DMS53 treated with DMSO at 0.1 percent for 48 hours (cell line): ENCODE results near the gene SOX13.
"Not testable (repeated sequence)": the region's sequence is repeated elsewhere in the genome, so short reads cannot be mapped to it uniquely, and the experiment has no call there.

Experiments
- DNase-seq: peaks from one replicate; lab custom pipeline; 2025; ENCODE audit not compliant: unreplicated experiment; lab: John Stamatoyannopoulos, UW

The SOX13 gene

GRCh38 chr1:204087181-204087892 is 14.4 kb downstream of the SOX13 start:
- DNase-seq, result no peak

DNA sequence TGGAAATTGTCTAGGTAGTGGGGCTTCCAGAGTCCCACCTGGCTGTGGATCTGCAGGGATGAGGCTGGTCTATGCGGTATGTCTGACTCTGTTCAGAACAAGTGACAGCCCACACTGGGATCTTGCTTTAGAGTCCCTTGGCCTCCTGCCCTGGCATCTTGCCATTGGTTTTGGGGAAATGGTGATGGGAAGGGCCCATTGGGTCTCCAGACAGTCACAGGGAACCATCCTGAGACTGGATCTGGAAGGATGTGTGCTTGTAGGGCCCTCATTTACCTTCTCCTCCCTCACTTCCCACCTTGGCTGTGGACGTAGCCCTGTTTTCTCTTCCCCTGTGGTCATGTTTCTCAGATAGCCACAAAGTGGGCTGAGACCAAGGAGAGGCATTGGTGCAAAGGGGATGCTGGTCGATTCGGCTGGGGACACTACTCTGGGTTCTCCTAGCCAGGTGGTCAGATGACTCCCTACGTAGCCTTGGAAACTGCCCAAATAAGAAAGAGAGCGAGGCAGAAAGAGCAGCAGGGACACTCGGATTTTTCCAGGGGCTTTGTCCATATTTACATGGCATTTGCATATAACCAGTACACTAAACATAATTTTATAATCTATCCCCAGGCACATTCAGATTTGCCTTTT is 15.1 kb downstream of the SOX13 start:
- no peak for DNase-seq

DNA sequence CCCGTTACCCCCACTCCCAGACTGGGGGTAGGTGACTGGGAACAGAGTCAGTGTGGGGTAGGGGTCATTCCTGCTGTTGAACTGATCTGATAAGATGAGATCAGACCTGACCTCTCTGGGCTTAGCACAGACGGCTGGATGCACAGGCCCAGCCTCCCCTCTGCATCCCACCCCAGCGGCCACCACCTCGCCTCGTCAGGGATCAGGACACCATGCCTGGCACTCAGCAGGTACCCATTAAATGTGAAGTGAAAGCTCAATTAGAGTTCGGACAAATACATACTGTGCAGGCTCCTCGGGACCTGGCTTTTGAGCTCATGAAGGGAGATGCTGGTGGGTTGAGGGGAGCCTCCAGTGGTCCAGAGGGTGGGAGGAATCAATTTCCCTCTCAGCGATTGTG is 15.7 kb downstream of the SOX13 start:
- DNase-seq, result no peak

DNA sequence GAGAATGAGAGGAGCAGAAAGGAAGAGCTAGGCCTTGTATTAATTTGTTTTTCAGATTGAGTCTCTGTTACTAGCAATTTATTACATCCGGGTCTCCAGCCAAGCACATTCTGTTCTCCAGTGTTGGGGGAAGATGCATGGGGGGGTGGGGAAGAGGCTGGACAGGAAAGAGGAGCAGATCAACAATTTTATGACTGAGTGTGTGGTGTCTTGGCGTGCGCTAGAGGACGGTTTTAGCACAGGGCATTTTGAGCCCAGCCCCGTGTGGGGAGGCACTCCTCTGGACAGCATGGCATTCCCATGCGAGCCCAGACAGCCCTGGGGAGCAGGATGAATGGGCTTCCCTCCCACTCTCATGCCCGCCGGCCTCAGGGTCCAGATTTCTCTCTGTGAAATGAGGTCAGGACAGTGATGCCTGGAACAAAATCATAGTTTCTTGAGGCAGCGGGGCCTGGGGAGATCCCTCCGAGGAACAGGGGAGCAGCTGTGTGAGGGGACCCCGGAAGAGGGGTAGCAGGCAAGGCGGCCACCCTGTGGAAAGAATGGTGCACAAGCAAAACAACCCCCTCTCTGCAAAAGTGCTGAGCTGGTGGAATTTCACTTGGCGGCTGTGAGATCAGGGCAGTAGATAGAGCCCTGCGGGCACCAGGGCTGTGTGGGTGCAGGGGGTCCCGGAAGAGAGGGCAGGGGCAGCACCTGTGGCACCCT is 16.3 kb downstream of the SOX13 start:
- DNase-seq, result no peak

DNA sequence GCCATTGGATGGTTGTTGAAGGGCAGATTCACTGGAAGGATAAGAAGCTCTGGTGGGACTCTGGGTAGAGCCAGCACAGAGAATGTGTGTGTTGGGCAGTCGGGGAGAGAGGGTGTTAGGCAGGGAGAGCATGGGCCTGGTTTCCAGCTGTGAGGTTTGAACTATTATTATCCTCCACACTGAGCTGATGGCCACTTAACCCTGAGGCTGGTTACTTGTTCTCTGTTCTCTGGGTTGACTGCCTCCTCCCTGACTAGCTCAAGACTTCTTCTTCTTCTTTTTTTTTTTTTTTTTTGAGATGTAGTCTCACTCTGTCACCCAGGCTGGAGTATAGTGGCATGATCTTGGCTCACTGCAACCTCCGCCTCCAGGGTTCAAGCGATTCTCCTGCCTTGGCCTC is 17.2 kb downstream of the SOX13 start:
- not testable (repeated sequence) for DNase-seq

GRCh38 chr1:204091066-204091465 is 18.2 kb downstream of the SOX13 start:
- DNase-seq, result no peak

DNA sequence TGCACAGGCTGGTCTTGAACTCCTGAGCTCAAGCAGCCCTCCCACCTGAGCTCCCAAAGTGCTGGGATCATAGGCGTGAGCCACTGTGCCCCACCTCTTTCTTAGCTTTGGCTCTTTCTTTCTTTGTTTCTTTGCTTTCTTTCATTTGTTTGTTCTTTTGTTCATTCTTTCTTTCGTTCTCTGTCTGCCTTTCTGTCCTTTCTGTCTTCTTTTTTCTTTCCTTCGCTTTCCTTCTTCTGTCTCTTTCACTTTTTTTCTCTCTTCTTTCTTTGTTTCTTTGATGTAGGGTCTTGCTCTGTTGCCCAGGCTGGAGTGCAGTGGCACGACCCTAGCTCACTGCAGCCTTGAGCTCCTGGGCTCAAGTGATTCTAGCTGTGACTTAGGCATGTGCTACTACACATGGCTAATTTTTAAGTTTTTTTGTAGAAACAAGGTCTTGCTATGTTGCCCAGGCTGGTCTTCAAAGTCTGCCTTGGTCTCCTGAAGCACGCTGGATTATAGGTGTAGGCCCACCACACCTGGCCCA is 18.9 kb downstream of the SOX13 start:
- DNase-seq, result no peak

DNA sequence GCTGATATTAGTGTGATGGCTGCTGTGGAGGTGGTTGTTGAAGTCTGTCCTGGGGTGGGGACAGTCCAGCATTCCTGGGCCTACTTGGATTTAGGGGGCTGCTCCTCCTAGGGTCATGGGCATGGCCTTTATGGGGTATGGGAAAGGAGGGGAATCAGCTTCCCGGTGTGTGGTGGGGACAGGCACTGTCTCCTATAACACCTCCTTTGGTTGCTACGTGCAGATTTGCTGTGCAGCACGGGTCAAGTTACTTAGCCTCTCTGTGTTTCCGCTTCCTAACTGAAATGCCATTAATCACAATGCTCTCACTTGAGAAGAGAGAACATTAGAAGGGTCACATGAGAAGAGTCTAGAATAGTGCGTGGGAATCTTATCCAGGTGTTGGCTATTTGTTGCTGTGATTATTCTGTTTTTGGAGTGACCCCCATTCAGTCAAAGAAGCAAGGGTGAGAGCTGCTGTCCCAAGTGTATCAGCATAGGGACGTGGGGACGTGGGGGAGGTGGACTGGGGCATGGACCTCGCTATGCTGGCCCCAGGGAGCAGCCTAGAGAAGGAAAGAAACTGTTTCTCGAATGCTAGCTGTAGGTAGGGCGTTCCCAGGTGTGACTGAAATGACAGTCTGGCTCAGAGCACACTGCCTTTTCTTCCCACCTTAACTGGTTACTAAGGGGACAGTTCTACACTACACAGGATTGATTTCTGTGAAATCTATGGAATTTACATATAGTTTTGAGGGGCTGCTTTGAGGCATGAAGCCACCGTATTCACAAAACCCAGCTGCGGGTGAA is 19.9 kb downstream of the SOX13 start:
- DNase-seq, result peak; percentile 88

- DNase-seq, result no peak
These were observed 20.5 kb downstream of the SOX13 start for GRCh38 chr1:204093421-204093717.

GRCh38 chr1:204093781-204094180 is 20.9 kb downstream of the SOX13 start:
- no peak for DNase-seq

DNA sequence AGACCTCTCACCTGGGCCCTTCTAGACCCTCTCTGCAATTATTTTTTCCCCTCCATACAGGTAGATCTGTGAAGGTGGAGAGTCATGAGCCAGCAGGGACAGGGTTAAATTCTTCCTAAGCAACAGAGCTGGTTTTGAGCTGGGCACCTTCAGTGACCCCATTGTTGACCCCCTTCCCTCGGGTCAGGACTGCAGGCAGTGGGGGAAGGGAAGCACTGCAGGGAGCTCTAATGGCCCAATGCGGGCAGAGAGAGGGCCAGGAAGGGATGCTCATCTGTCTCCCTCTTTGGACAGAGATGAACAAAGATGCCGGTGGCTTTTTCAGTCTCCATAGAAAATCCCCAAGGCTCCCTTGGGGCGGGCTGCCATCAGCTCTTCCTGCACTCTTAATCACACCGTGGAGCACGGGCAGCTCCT is 21.4 kb downstream of the SOX13 start:
- DNase-seq, result no peak

DNA sequence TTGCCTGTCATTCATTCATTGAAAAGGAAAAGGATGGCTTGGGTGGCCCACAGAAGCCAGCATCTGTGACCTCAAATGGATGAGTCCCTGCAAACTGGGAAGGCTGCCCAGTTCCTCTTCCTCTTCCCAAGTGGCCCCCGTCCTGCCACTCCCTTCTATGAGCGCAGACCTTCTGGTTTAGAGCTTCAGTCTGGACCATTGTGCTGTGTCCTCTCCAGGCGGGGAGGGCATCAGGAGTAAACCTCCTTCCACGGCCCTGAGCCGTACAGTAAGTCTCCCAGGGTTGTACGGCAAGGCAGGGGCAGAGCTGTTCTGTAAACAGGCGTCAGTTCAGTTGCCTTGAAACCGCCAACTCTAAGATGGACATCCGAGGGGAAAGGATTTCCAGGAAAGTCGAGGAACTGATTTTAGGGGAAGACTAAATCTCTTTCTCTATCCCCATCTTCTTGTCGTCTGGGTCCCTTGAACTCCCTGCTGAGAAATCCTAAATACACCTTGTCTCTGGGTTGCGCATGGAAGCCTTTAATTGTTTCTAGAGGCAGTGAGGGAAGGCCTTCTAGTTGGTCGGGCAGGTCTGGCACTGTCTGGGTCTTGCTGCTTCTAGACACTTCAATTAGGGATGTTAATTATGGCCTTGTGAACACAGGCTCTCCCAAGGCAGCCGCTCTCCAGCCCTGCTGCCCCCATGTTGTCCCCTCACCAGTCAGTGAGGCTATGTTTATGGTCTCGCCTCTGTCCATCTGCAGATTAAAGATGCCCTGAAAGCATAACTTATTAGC is 22.1 kb downstream of the SOX13 start:
- DNase-seq, result no peak

DNA sequence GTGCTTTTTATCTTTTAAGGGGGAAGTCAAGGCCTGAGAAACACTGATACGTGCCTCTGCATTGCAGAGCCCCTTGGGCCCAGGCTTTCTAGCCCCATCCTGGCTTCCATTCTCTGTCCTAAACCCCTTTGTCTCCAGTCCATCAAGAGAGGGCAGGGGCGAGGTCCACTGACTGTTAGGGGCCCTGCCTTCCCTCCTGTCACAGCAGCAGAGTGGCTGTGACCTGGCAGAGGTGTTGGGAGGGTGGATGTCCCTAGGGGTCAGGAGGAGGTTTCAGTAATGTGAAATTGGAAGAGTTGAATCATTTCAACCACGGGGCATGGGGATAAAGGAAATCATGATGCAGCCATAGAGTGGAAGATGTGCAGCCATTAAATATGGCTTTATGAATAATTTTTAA is 24.0 kb downstream of the SOX13 start:
- no peak for DNase-seq

DNA sequence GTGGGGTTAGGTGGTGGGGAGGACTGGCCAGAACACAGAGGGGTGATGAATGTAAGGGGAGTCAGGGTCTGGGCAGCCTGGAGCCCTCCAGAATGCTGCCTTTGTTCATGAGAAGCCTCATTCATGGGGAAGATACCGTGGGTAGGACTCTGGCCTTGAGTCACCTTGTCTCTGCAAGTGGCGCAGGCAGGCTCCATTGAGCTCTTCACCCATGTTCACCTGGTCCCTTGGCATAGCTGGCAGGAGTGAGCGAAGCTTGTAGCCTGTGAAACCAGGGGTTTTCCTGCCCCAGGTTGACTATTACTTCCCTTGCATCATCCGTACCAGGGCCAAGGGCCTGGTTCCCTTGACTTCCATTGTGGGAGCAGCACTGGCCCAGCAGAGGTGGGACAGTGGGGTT is 25.8 kb downstream of the SOX13 start:
- no peak for DNase-seq

DNA sequence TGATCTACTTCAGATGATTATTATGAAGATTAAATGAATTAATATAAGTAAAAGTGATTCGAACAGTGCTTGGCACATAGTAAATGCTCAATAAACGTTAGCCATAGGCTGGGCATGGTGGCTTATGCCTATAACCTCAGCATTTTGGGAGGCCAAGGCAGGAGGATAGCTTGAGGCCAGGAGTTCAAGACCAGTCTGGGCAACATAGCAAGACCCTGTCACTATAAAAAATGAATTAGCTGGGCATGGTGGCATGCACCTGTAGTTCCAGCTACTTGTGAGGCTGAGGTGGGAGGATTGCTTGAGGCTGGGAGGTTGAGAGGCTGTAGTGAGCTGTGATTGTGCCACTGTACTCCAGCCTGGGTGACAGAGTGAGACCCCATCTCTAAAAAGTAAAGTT is 26.8 kb downstream of the SOX13 start:
- DNase-seq, result not testable (repeated sequence)

DNA sequence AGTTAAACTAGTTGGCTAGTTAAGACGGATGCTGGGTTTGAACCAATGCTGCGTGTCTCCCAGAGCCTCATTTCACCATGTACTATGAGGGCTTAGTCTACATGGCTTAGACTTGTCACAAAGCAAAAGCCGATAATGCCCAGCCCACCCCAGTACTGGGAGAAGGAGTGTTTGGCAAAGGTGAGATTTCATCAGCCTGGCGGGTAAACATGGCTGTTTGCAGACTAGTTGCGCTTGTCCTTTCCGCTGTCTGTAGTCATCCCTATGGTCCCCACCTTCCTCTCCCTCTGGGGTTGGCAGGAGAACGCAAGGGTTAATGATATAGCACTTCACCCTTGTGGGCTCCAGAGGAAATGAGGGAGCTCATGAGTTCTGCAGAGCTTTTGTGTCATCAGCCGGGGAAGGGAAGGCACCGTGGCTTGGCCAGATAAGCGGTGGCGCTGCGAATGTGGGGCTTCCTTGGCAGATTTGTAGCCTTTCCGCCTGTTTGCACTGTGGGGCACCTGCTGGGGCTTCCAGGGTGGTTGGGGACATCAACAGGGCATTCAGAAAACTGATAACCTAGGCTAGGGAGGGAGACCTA is 29.2 kb downstream of the SOX13 start:
- peak; percentile 82 for DNase-seq

DNA sequence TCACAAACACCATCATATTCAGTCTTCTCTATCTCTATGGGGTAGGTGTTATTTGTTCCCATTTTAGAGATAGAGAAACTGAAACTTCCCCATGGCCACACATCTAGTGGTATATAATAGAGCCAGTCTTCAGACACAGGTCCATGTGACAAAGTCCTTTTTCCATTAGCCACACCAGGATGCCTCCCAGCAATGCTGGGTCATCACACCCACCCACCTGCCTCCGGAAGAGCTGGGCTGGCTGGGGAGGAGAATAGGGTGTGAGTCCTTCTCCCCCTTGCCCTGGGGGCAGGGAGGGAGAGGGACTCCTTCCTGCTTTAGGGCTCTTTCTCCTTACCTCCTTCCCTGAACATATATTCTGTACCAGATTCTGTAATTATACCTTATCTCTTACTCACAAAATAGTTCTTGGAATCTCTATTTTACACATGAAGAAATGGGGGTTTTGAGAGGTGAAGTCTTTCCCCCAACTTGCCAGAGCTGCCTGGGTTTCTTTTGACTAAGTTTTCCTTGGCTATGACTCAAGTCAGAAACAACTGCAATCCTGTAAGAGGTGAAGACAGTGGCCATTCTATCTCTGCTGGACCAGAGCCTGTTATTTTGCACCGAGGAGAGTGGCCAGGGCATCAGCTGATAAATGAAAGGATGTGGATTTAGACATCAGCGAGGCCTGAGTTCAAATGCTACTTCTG is 30.0 kb downstream of the SOX13 start:
- DNase-seq, result peak; percentile 49

GRCh38 chr1:204103431-204103741 is 30.5 kb downstream of the SOX13 start:
- DNase-seq, result no peak

DNA sequence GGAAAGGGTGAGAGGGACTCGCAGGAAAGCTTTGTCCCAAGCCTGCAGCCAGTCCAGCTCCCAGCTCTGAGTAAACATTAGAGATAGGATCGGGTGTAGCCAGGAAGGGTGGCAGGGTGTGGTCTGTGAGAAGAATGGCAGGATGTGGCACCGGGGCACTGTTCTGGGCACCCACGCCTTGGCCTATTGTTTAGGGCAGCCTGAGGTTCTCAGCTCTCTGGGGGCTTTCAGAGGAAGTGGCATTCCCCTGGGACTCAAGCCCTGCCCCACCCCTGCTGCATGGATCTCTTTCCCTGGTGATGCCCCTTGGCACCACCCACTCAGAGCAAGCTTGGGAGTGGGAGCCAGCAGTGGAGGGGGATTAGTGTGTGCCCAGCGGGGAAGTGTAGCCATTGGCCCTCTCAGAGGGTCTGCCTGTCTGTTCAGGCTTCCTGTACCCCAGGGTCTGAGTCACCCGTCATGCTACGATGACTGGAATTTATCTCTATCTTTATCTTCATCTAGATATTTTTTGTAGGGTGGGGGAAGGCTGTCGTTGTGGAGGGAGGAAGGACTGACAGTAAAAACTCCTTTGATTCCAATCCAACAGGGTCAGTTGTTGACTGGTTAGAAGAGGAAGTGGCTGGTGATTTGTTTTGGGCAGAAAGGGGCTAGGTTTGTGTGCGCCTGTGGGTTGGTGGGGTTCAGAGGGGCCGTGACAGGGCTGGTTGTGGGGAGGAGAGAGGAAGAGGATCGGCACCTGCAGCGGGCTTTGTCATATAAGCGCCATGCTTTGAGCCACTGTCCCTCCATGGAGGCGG is 31.6 kb downstream of the SOX13 start:
- DNase-seq, result no peak
